Endothelial cell of umbilical vein (primary cell): Measurements from ENCODE around the gene KIDINS220. TPM values are rescaled to one million over a fixed set of nuclear protein-coding genes. Genes with fewer than 3 reads are reported as not detected.

Experiments used
- Bru-seq: library from RNA; stranded (reverse); fragments of 400-500 nt; gene quantifications from one replicate; lab custom pipeline; 2021; lab: Mats Ljungman, UMichigan
- BruChase-seq, 2 experiments: library from RNA; stranded (reverse); fragments of 400-500 nt; gene quantifications; one replicate each; lab custom pipeline; 2021; lab: Mats Ljungman, UMichigan
- BruUV-seq: library from RNA; stranded (reverse); fragments of 400-500 nt; replicated peaks from 2 replicates; lab custom pipeline; 2021; lab: Mats Ljungman, UMichigan
- CTCF ChIA-PET: fragments of 300-600, 350-600 bp; sonication (Branson Sonifier 250); formaldehyde crosslinking; loops from one replicate; lab custom pipeline; 2021; ENCODE audit warnings: antibody characterized with exemption, inconsistent platforms; lab: Charles Lee
- POLR2A ChIA-PET: fragments of 300-600, 350-600 bp; sonication (Branson Sonifier 250); formaldehyde crosslinking; loops from one replicate; lab custom pipeline; 2021; ENCODE audit warnings: antibody characterized with exemption, inconsistent platforms; lab: Charles Lee
- DNase-seq: peaks from one replicate; pipeline ENCODE4 v3.0.0-alpha.2; 2011; ENCODE audit warnings: low read depth, low spot score
- FAIRE-seq: peaks from 2 replicates; lab custom pipeline; 2011; peaks lifted over from hg19 to GRCh38; lab: Jason Lieb, UNC
- H2AFZ ChIP-seq: 2 replicates; pipeline ENCODE4 v1.6.0; 2012; ENCODE audit warnings: low read depth, low read length, control low read depth, inconsistent platforms
- H3K27ac ChIP-seq: 2 replicates; pipeline ENCODE4 v1.5.1; 2011; ENCODE audit warnings: low read depth, mild to moderate bottlenecking, control low read depth, low read length, moderate library complexity; ENCODE audit not compliant: insufficient read depth
- H3K27me3 ChIP-seq, 2 experiments: 2 replicates each; pipeline versions ENCODE4 v1.6.0 to v1.6.1; 2011; ENCODE audit warnings: low read length in 2 of 2, mixed read lengths in 1 of 2; ENCODE audit not compliant: control insufficient read depth in 2 of 2, insufficient read depth in 2 of 2
- H3K36me3 ChIP-seq, 2 experiments: 2 replicates in 1 of 2; 3 replicates in 1 of 2; pipeline ENCODE4 v1.5.1; 2011; ENCODE audit warnings: low read length in 2 of 2, mild to moderate bottlenecking in 1 of 2, moderate library complexity in 1 of 2; ENCODE audit not compliant: control insufficient read depth in 2 of 2, insufficient read depth in 2 of 2; ENCODE audit errors: extremely low read depth in 1 of 2
- H3K4me1 ChIP-seq: 3 replicates; pipeline ENCODE4 v1.5.1; 2011; ENCODE audit warnings: mild to moderate bottlenecking, low read length; ENCODE audit not compliant: control insufficient read depth, insufficient read depth; ENCODE audit errors: extremely low read depth
- H3K4me2 ChIP-seq: 2 replicates; pipeline ENCODE4 v1.6.1; 2011; ENCODE audit warnings: low read length, control low read depth, mixed read lengths; ENCODE audit not compliant: insufficient read depth
- H3K4me3 ChIP-seq, 3 experiments: fragments of 200-600 bp in 1 of 3; sonication (generic), shearing (Covaris generic) in 1 of 3; replicated peaks in 1 of 3; 2 replicates each; pipeline ENCODE4 v1.5.1; 2011 to 2016; ENCODE audit warnings: control low read depth in 3 of 3, low read length in 3 of 3, mild to moderate bottlenecking in 2 of 3, inconsistent platforms in 1 of 3, low read depth in 1 of 3, moderate library complexity in 1 of 3; ENCODE audit not compliant: insufficient read depth in 1 of 3
- H3K79me2 ChIP-seq: 2 replicates; pipeline ENCODE4 v1.6.0; 2012; ENCODE audit warnings: low read length, inconsistent platforms; ENCODE audit not compliant: control insufficient read depth, insufficient read depth
- H3K9ac ChIP-seq: replicated peaks from 2 replicates; pipeline ENCODE3; 2011; ENCODE audit warnings: low read length, control low read depth; ENCODE audit not compliant: insufficient read depth; ENCODE audit errors: extremely low read depth
- H3K9me1 ChIP-seq: replicated peaks from 3 replicates; pipeline ENCODE4 v1.6.0; 2011; ENCODE audit warnings: mild to moderate bottlenecking, low read length; ENCODE audit not compliant: control insufficient read depth, insufficient read depth; ENCODE audit errors: extremely low read depth
- H3K9me3 ChIP-seq: replicated peaks from 2 replicates; pipeline ENCODE4 v1.5.1; 2012; ENCODE audit warnings: low read length, inconsistent platforms; ENCODE audit not compliant: control insufficient read depth, insufficient read depth
- H4K20me1 ChIP-seq: replicated peaks from 2 replicates; pipeline ENCODE3; 2011; ENCODE audit warnings: mild to moderate bottlenecking, low read length; ENCODE audit not compliant: control insufficient read depth, insufficient read depth; ENCODE audit errors: extremely low read depth
- JUN ChIP-seq: IDR thresholded peaks from 2 replicates; pipeline ENCODE4 v1.6.1; 2011; ENCODE audit warnings: borderline replicate concordance, low read depth; ENCODE audit not compliant: insufficient read length, insufficient read depth
- MAX ChIP-seq: IDR thresholded peaks from 2 replicates; pipeline ENCODE4 v1.6.1; 2011; ENCODE audit not compliant: insufficient read depth, insufficient read length
- POLR2A ChIP-seq: IDR thresholded peaks from 2 replicates; pipeline ENCODE4 v1.6.1; 2012; ENCODE audit warnings: low read depth, mild to moderate bottlenecking, control low read depth, low read length
- POLR2AphosphoS5 ChIP-seq: IDR thresholded peaks from 2 replicates; pipeline ENCODE4 v1.6.1; 2012; ENCODE audit warnings: low read depth, mild to moderate bottlenecking, control low read depth, low read length, moderate library complexity; ENCODE audit not compliant: insufficient read depth
- dilution Hi-C: fragments of 300-500 bp; cut with MboI; formaldehyde crosslinking; loops from one replicate; pipeline ENCODE4 v1.15.0; 2019; ENCODE audit warnings: low sequenced_read_pairs; ENCODE audit not compliant: extremely low pct_ligation_motif_present
- intact Hi-C: fragments of 100-400 bp; cut with micrococcal nuclease; formaldehyde crosslinking; loops from one replicate; pipeline ENCODE4 v1.10.0; 2022
- long read RNA-seq: library from polyadenylated mRNA; stranded (forward); transcript quantifications from one replicate; pipeline ENCODE4 v2.0.0, GENCODE V29; 2021
- polyA minus RNA-seq, 3 experiments: library from RNA; depleted of rRNA, polyadenylated mRNA; stranded (reverse); fragments of >200 nt; gene quantifications; 1 replicate in 1 of 3; 2 replicates in 2 of 3; pipeline ENCODE4 v1.2.3, GENCODE V29; 2011
- polyA plus RNA-seq, 4 experiments: library from polyadenylated mRNA; depleted of rRNA in 3 of 4; stranded (reverse) in 3 of 4; unstranded in 1 of 4; fragments of >200 nt; gene quantifications; 2 replicates each; pipeline versions ENCODE4 v1.2.1 to v1.2.3, GENCODE V29; 2011 to 2012; ENCODE audit warnings: missing spikeins in 1 of 4
- total RNA-seq: library from RNA; stranded (reverse); gene quantifications from 2 replicates; pipeline ENCODE4 v1.2.3, GENCODE V29; 2021

KIDINS220 gene
- total RNA-seq (41.3 and 43.6 TPM in 2 replicates), polyA plus RNA-seq (33.9 and 44.9 TPM in 2 replicates), polyA minus RNA-seq (127 and 147 TPM in 2 replicates), Bru-seq, nascent RNA (percentile 83 among the genes with signal in this experiment), BruChase-seq, experiment 1, labeled RNA remaining after a 6-hour chase (percentile 91 among the genes with signal in this experiment), BruChase-seq, experiment 2, labeled RNA remaining after a 2-hour chase (percentile 85 among the genes with signal in this experiment)
- polyA plus RNA-seq (2011; cell fraction: cytosol; rRNA removed) = 15.6 and 16.2 TPM in 2 replicates
- polyA plus RNA-seq (2011; cell fraction: nucleus; rRNA removed) = 68.0 and 77.2 TPM in 2 replicates
- 30.4 and 33.1 TPM in 2 replicates for polyA plus RNA-seq (2012)
- 20.4 TPM for polyA minus RNA-seq (2011; cell fraction: cytosol; rRNA and poly(A)+ RNA removed)
- polyA minus RNA-seq (2011; cell fraction: nucleus; rRNA and poly(A)+ RNA removed) = 119 and 146 TPM in 2 replicates
- long read RNA-seq, partial matches to known transcripts = 10 of 47 reads
- long read RNA-seq, other reads (novel, unspliced or antisense) = 37 of 47 reads

- POLR2A ChIA-PET = interaction anchor here (0.7 kb wide), 1 partner anchor 78 kb away, joined by 3 read pairs; no protein-coding TSS in a partner anchor
- H3K36me3 ChIP-seq = no peaks in the 10 kb centered on the region
- no TSS peak for BruUV-seq
- peak; percentile 85 for DNase-seq
- H3K4me3 ChIP-seq = peak within 1 kb of the TSS; percentile 97 to 100 (median 97)
- dilution Hi-C loops = no loop called here
- H3K27ac ChIP-seq = peak within 1 kb of the TSS; percentile 20
- intact Hi-C loops = no loop called here
- H3K9me3 ChIP-seq = no peaks in the 10 kb centered on the region
- H3K27me3 ChIP-seq = peaks cover 0 to 2% of the 10 kb centered on the region in 2 experiments
- H3K9me1 ChIP-seq = no peaks in the 10 kb centered on the region
- CTCF ChIA-PET = interaction anchor here (1.2 kb wide), 1 partner anchor 13 kb away, joined by 4 read pairs; no protein-coding TSS in a partner anchor
- peak within 1 kb of the TSS; percentile 82 for H3K9ac ChIP-seq
- H4K20me1 ChIP-seq = peaks cover 3% of the 10 kb centered on the region
- peak; percentile 79 for FAIRE-seq
- peaks cover 9% of the 10 kb centered on the region for H3K4me1 ChIP-seq
- H2AFZ ChIP-seq = peak within 1 kb of the TSS; percentile 100
- TF ChIP-seq MAX (peak; percentile 79), JUN (no peak), POLR2AphosphoS5 (peak; percentile 93), POLR2A (peak; percentile 92)
- H3K79me2 ChIP-seq = peaks cover 40% of the 10 kb centered on the region
- peak within 1 kb of the TSS; percentile 80 for H3K4me2 ChIP-seq
Observed at GRCh38 chr2:8836971-8837794, at the start of gene KIDINS220. KIDINS220 (minus strand) TSS chr2:8837613; CDS start chr2:8827093, 10,520 bp downstream.
